Ramos (cell line): ENCODE data around the gene PARP16.
"Not testable (repeated sequence)": the region's sequence is repeated elsewhere in the genome, so short reads cannot be mapped to it uniquely, and the experiment has no call there.

Experiments
- in situ Hi-C: fragments of 300-500 bp; cut with MboI; formaldehyde crosslinking; loops from one replicate; pipeline ENCODE4 v1.14.3; 2022; ENCODE audit warnings: low sequenced_read_pairs; ENCODE audit not compliant: unreplicated experiment

Gene PARP16

GRCh38 chr15:65285291-65286068 lies 1.2 kb downstream of the PARP16 start:
- in situ Hi-C loops: no loop called here

DNA sequence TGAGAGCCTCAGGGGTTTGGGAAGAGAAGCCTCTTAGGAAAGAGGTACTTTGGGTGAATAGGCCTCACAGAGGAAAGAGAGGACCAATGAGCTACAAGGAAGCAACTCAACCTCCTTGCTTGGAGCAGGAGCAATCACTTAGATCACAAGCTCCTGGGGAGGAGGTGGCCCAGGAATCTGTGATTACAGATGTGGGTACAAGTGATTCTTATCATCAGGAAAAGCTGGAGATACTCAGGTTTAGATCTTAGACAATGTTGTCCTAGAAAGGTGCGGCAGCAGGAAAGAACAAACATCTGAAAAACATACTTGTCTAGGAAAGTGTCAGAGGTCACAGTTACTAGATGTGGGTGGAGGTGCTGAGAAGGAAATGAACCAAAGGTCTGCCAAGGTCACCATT lies 8.2 kb downstream of the PARP16 start:
- in situ Hi-C loops: no loop called here

- in situ Hi-C loops: no loop called here
Measured at GRCh38 chr15:65277015-65277414, 9.7 kb downstream of the PARP16 start.

GRCh38 chr15:65275728-65276126 lies 11.0 kb downstream of the PARP16 start:
- in situ Hi-C loops: no loop called here

GRCh38 chr15:65275104-65275727 lies 11.5 kb downstream of the PARP16 start:
- in situ Hi-C loops: no loop called here

DNA sequence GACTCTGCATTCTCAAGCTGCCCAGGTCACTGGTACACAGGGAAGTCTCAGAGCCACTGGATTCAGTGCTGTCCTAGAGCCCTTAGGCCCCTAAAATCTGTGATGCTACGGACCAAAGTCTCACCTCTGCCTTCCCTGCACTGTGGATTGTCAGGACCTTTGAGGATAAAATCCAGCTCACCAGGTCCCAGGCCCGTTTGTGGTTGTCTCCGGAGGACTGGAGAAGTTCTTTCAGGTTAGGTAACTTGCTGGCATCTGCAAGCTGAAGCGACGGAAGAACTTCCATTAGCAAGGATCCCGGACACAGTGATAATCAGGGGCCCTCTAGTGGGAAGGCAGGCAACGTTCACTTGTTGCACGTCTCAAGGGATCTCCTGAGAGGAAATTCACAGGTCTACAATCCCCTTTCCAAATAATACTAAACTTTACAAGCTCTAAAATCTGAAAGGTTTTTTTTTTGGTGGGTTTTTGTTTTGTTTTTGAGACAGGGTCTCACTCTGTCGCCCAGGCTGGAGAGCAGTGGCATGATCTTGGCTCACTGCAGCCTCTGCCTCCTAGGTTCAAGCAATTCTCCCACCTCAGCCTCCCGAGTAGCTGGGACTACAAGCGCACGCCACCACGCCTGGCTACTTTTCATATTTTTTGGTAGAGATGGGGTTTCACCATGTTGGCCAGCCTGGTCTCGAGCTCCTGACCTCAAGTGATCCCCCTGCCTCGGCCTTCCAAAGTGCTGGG lies 15.7 kb downstream of the PARP16 start:
- in situ Hi-C loops: not testable (repeated sequence)

DNA sequence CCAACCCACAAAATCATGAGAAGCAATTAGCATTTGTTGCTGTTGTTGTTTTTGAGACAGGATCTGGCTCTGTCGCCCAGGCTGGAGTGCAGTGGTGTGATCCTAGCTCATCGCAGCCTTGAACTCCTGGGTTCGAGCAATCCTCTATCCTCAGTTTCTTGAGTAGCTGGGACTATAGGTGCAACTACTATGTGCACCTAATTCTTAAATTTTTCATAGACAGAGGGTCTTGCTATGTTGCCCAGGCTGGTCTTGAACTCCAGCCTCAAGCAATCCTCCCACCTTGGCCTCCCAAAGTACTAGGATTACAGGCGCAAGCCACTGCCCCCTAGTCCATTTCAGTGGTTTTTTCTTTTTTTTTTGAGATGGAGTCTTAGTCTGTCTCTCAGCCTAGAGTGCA lies 18.3 kb downstream of the PARP16 start:
- in situ Hi-C loops: no loop called here

DNA sequence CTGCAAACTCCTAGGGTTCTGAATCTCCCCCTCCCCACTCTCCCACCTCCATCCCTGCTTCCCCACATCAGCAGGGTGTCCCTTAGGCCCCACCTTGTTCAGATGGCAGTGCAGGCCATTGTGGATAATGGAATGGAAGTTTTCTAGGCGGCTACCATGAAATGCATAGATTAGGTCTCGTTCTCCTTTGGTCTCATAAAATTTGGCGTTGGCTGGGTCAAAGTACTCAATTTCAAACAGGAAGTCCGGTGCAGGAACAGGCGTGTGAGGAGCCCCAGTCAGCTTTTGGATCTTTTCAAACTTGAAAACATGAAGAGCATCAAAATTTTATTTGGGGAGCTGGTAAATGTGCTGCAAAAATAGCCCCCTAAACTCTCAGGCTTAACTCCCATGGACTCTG lies 20.2 kb downstream of the PARP16 start:
- in situ Hi-C loops: no loop called here

DNA sequence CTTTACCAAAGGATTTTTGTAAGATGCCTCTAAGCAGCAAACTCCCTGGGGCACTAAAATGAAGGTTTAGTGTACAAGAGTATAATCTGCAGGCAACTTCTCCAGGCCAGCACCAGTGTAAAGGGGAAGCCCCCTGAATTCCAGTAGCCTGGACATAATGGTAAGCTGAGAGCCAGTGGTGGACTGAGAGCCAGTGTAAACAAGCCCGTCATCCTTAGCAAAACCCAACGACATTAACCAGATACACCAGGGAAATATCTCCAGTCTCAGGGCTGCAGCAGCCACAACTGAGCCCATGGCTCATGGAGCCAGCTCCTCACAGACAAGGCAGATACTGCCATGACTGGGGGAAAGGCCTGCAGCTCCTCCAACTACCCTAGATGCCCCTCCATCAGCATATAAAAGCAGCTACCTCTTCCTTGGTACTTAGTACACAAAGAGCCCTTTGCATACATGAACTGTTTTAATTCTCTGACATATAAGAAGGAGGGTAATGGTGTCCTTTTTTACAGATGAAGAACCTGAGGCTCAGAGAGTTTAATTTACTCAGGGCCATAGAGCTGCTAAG lies 21.7 kb downstream of the PARP16 start:
- in situ Hi-C loops: no loop called here

- in situ Hi-C loops: no loop called here
Measured at GRCh38 chr15:65263313-65263712, 23.4 kb downstream of the PARP16 start.

- in situ Hi-C loops: no loop called here
Measured at GRCh38 chr15:65260968-65261367, 25.7 kb downstream of the PARP16 start.

DNA sequence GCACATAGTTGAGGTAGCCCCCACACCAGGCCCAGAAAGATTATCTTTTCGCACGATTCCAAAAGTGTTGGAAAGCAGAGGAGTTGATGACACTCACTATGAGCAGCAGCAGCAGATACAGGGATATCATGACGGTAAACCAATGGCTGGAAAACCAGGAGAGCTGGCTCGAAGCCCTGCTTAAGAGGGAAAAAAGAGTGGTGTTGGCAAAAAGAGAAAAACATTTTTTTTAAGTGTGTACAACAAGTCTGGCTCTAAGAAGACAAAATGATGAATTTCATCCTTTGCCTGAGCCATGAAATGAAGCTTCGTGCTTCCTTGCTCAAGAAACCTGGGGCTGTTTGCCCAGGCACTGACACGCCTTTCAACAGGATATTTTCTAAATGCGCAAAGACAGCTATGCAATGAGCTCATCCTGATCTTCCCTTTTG lies 27.3 kb downstream of the PARP16 start:
- in situ Hi-C loops: no loop called here

GRCh38 chr15:65258375-65259262 lies 28.1 kb downstream of the PARP16 start:
- in situ Hi-C loops: no loop called here

- in situ Hi-C loops: no loop called here
Measured at GRCh38 chr15:65255486-65256140, 31.1 kb downstream of the PARP16 start.

DNA sequence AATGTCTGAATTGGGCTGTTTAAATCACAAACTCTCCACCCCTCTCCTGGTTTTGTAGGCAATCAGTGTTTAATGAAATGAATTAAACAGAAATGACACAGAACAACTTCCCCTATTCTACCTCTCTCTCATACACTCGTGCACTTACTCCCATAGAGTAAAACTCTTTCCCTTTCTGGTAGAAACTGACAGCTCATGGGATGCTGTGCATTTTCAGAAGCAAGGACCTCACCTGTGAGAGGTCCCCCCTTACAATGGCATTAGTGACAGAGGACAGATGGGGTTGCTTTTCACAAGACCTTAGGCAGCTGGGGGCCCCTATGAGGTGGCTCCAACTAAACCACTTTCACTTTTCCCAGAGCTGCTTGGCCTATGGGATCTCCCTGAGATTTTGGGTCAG lies 31.9 kb downstream of the PARP16 start:
- in situ Hi-C loops: no loop called here

DNA sequence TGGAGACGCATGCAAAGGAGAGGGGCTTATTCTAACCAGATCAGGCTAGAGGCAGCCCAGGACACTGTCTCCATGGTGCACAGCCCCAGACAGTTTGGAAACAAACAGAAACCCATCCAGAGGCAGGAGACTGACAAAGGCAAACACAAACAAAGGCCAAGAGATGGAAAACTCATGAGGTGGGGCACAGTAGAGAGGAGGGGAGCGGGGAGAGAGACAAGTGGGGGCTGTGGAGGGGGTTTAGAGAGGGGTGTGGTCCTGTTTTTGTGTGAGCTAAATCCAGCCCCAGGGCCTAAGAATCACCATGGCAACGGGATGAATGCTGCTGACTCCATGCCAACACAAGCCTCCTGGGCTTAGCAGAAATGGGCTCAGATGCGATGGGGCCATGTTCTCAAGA lies 32.3 kb downstream of the PARP16 start:
- in situ Hi-C loops: no loop called here

DNA sequence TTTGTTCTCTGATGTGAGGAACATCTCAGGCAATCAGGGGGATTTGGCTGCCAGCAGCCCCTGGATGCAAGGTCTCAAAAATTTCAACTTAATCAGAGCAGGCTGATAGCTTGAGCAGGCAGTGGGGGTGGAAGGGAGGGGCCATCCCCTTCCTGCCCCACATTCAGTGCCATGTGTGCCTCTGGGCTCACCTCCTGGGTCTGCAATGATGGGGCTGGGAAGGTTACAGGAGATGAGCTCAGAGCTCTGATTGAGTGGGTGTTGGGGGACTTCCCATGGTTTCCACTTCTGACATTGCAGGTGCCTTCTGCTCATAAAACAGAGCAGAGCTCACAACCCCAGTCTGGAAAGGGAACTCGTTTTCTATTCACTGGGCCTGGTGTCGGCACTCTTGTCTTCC lies 37.0 kb downstream of the PARP16 start:
- in situ Hi-C loops: no loop called here

GRCh38 chr15:65248511-65249255 lies 38.0 kb downstream of the PARP16 start:
- in situ Hi-C loops: no loop called here

DNA sequence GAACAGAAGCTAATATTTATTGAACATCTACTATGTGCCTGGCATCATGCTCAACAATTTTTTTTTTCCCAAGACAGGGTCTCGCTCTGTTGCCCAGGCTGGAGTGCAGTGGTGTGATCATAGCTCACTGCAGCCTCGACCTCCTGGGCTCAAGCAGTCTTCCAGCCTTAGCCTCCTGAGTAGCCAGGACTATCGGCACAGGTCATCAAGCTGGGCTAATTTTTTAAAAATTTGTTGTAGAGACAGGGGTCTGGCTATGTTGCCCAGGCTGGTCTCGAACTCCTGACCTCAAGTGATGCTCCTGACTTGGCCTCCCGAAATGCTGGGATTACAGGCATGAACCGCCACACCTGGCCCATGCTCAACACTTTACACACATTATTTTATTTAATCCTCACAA lies 39.7 kb downstream of the PARP16 start:
- in situ Hi-C loops: no loop called here
